DMS 273 (cell line): ENCODE measurements around the gene KCNC1.

Experiments used
- DNase-seq: peaks from one replicate; lab custom pipeline; 2025; ENCODE audit not compliant: unreplicated experiment; lab: John Stamatoyannopoulos, UW

The KCNC1 gene

GRCh38 chr11:17814546-17814945 lies 80.0 kb downstream of the KCNC1 start:
- no peak for DNase-seq

GRCh38 chr11:17816232-17816931 lies 81.8 kb downstream of the KCNC1 start:
- DNase-seq, result no peak

GRCh38 chr11:17821648-17822400 lies 87.2 kb downstream of the KCNC1 start:
- no peak for DNase-seq

GRCh38 chr11:17822401-17822781 lies 87.8 kb downstream of the KCNC1 start:
- no peak for DNase-seq

GRCh38 chr11:17827006-17827405 lies 92.4 kb downstream of the KCNC1 start:
- DNase-seq, result peak; percentile 20

GRCh38 chr11:17828311-17828751 lies 93.8 kb downstream of the KCNC1 start:
- no peak for DNase-seq

GRCh38 chr11:17831228-17831627 lies 96.6 kb downstream of the KCNC1 start:
- no peak for DNase-seq

GRCh38 chr11:17831883-17832282 lies 97.3 kb downstream of the KCNC1 start:
- DNase-seq, result no peak
